Measurements from ENCODE around the gene CTPS1.
A peak's percentile ranks its signal among the peaks of the same experiment; 100 is the strongest.

The CTPS1 gene

DNA sequence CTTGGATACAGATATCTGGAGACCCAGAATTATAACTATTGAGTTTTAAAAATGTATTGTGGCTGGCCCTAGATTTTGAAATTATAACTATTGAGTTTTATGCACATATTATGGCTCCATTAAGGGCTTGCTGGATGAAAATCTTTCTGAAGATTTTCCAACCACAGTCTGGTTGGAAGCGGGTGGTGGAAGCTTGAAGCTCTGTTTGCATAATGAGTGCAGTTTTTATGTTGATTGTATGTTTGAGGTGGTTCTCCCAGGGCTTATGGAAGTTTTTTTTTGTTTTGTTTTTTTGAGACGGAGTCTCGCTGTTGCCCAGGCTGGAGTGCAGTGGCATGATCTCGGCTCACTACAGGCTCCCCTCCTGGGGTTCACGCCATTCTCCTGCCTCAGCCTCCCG lies 10.1 kb upstream of the CTPS1 start:
- DNase-seq, result no peak

DNA sequence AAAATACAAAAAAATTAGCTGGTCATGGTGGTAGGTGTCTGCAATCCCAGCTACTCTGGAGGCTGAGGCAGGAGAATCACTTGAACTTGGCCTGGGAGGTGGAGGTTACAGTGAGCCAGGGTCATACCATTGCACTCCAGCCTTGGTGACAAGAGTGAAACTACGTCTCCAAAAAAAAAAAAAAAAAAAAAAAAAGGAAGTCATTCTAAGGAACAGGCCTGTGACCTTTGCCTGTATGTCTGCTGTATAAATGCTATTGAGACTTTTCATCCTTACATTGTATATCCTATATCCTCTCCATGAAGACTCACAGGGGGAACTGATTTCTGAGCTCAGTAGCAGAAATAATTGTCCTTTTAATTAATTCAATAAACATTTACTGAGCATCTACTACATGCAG lies 7.5 kb upstream of the CTPS1 start:
- DNase-seq, result no peak

DNA sequence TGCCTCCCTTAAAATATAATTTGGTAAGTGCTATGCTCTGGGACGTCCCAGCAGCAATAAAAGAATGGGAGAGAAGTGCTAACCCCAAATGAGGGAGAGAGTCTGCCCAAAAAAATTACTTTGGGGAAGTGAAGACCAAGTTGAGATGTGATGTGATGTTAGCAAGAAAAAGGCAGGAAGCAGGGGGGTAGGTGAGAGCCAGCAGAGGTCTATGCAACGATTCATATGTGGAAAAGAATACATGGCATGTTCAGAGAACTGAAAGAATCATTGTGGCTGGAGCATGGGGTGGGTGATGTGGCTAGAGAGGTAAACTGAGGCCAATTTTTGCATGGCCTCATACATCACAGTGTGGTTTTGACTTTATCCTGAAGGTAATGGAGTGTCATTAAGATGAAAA lies 5.6 kb upstream of the CTPS1 start:
- DNase-seq, result no peak

DNA sequence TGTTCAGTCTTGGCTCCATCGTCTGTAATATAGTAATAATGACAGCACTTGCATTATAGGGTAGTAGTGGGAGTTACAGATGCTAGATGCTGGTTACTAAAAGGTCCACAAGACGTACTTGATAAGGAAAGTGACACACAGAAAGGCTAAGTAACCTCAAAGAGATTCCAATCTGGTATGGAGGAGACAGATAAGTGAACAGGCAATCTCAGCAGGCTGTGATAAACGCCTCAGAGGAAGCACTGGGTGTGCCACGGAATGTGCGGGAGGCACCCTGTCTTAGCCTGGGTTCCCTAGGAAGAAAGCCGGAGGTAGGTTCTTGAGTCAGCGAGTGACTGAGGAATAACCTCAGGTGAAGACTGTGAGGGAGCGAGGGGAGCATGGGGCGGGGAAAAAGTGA lies 4.6 kb upstream of the CTPS1 start:
- DNase-seq, result no peak

DNA sequence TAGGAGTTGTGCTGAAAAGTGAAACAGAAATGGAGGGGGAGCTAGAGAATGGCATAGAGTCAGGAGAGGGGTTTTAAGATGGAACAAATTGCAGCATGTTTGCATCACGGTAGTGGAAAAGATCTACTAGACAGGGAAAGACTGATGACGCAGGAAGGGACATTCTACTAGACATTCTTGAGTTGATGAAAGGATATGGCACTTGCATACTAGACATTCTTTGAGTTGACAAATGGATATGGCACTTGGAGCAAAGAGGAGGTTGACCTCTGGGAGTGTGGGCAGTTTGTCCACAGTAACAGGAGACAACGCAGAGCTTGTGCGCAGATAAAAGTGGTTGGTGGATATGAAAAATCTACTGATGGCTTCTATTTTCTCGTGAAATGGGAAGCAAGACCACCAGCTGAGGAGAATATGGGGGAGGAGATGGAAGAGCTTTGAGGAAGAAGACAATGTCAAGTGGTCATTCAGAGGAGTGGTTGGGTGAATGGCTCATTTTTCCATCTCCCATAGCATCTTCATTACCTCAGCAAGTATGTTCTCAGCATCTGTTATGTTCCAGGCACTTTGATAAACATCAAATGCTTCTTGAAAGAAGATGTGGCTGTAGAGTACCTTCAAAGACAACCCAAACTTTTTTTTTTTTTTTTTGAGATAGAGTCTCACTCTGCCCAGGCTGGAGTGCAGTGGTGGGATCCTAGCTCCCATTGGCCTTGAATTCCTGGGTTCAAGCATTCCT lies 2.4 kb upstream of the CTPS1 start:
- no peak for DNase-seq

DNA sequence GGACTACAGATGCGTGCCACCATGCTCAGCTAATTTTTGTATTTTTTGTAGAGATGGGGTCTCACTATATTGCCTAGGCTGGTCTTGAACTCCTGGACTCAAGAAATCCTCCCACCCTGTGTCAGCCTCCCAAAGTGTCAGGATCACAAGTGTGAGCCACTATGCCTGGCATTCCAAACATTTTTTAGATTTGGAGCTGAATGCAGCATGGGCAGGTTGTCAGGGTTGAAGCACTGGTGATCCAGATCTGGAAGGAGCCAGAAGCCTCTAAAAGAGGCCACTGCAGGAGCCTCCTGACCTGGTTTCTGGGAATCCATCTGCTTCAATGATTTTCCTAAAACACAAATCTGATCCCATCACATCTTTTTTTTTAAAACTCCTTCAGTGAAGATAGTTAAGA lies 1.8 kb upstream of the CTPS1 start:
- DNase-seq, result no peak

DNA sequence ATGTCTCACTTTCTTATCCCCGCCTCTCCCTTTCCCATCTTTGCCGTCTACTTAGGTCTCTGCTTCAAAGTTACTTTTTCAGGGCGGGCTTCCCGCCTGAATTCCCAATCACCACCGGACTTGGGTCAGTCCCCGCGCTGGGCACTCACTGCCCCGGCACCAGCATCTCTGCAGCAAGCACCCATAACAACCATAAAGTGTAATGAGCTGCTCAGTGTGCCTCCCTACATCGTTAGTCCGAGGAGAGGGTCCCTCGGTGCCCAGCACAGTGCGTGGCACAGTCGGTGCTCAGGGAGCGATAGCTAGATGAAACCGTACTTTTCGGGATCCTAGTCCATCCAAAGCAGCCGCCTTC lies 633 bp upstream of the CTPS1 start:
- no peak for DNase-seq

DNA sequence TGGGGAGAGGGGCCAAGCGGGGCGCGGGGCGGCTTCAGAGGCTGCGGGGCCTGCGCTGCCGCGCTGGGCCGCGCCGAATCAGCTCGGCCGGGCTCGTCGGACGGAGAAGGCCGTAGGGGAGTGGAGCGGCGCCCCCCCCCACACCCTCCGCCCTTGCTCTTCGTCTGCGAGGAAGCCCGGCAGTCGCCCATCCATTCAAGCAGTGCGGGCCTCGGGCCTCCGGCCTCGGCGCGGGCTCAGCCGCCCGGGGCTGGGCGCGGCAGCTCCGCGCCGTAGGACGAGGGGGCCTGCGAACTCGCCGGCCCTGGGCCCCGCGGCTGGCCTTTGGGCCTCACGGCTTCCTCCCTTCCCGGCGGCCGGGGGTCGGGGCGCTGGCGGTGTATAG lies 564 bp downstream of the CTPS1 start:
- no peak for DNase-seq

DNA sequence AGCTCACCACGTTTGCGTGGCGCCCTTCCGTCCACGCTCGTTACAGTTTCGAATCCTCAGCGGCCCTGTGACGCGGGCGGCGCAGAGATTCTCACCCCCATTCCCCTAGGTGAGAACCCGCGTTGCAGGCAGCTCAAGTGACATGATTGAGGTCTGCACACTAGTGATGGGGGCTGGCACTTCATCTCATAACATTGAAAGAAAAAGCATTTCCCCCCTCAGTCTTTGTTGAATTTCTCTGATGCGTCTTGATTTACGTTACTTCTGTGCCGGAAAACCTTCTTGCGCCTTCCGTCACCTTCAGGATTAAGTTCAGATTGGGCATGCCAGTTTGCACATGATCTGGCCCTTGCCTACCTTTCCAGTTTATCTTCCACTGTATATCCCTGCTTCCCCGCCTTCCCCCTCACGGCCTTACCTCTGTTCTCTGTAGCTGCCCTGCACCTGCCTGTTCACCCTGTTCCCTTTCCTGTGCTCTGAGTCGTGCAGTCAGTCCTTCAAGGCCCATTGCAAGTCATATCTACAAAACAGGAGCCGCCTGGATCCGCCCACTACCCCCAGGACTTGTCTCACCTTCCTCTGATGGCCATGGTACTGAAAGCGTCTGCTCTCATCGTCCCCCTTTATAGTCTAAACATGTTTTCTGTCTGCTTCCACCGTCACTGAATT lies 1.1 kb downstream of the CTPS1 start:
- peak; percentile 26 for DNase-seq

DNA sequence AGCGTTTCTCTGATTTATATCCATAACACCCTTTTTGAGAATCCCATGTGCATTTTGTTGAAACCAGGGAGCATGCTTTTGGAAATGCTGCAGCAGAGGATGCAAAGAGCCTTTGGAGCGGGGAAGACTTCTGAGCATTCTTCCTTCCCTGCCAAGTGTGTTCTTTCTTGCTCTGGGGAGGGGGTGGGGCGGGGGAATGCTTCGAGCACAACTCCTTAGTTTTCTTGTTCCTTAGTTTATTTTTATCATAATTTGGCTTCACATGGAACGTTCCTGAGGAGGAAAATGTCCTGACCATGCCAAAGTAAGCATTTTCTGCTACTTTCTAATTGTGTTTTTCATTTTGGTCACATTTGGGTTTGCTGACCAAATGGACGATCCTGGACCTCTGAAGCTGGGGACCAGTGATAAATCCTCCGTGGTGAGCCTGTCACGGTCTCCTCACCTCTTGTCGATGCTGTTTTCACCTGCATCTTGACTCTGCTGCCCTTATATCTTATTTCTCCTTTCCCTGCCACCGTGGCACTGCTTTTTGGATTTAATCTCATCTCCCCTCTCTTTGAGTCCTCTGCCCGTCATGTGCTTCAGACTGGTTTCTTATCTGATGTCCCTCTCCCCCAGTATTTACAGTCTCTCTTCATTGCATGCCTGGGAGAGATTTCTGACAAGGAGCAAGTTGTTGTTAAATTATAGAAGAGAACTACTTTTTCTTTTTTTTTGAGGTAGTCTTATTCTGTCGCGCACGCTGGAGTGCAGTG lies 2.4 kb downstream of the CTPS1 start:
- DNase-seq, result no peak

DNA sequence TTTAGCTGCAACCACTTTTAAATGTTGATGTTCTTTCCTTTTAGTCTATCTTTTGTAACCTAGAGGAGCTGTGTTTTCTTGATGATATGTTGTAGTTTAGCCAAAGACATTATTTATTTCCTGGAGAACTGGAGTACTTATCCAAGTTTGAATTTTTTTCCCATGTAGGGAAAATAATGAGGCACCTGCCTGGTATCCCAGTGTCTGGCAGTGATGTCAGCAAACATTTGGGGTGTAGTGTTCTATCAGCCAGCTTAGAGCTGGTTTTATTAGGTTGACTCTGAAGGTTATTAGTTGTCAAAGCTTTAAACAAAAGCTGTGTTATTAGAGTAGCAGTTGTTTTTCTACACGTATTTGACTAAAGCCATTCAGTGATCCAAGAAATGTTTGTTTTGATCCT lies 3.2 kb downstream of the CTPS1 start:
- DNase-seq, result no peak

DNA sequence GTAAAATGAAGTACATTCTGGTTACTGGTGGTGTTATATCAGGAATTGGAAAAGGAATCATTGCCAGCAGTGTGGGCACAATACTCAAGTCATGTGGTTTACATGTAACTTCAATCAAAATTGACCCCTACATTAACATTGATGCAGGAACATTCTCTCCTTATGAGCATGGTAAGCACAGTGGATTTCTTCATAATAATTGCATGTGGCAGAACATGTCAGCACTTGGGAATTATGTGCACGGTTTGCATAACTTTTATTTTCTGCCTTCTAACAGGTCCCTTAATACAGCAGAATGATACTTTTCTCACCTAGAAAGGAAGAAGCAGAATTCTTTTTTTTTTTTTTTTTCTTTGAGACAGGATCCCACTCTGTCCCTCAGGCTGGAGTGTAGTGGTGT lies 3.8 kb downstream of the CTPS1 start:
- no peak for DNase-seq

DNA sequence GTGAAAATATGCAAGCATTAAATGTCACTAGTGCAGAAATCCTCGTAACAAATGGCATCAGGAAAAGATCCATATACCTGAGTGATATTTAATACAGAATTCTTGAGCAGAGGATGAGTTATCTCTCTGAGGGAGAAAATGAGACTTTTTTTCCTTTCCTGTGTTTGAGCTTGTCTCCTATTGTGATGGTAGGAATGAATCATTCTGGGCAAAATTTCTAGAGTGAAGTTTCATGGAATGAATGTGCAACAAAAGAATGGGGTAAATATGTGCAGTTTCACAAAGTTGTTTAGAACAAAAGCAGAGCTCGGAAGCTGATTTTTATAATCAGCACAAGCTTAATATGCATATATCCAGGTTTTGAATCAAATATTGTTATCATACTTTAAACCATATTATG lies 4.6 kb downstream of the CTPS1 start:
- no peak for DNase-seq

DNA sequence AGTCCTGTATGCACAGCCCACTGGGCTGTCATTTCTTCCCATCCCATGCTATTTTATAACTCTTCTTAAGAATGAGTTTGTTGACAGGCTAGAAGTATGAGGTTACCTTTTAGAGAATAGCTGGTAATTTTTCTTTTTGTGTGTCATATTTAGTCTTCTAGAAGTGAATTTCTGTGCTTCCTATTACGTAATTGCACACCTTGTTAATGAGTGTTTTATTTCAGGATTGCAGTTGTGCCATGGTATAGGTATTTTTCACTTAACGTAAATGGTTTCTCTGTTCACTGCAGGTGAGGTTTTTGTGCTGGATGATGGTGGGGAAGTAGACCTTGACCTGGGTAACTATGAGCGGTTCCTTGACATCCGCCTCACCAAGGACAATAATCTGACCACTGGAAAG lies 5.0 kb downstream of the CTPS1 start:
- no peak for DNase-seq

DNA sequence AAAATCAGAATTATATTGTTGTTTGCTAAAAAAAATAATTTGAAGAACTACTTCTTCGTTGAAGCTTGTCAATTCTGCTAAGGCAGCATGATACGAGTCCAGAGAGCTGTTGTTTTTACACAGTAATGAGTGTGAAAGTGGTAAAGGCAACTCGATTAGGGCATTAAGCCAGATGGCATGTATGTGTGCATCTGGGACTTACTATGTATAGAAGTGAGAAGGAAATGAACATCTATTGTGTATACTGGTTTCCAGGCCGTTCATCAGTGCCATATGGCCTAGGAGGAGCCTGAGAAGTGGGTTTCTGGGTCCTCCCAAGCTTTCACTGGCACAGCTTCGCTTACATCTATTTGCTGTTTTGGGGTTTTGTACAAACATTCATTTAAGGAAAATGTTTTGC lies 5.7 kb downstream of the CTPS1 start:
- DNase-seq, result no peak

DNA sequence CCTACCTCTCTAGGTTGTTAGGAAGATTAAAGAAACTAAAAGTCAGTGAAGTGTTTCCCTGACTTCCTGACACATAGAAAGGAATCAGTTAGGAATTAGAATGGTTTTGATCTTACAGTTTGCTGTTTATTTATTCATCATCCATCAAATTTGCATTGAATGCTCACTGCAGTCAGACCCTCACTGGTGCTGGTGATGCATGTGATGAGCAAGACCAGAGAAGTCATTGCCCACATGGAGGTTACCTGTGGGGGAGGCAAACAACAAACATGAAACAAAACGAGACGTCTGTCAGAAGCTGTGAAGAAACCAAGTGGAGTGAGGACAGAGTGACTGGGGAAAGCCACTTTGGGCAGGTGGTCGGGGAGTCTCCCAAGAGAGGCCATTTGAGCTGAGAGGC lies 6.4 kb downstream of the CTPS1 start:
- DNase-seq, result no peak

DNA sequence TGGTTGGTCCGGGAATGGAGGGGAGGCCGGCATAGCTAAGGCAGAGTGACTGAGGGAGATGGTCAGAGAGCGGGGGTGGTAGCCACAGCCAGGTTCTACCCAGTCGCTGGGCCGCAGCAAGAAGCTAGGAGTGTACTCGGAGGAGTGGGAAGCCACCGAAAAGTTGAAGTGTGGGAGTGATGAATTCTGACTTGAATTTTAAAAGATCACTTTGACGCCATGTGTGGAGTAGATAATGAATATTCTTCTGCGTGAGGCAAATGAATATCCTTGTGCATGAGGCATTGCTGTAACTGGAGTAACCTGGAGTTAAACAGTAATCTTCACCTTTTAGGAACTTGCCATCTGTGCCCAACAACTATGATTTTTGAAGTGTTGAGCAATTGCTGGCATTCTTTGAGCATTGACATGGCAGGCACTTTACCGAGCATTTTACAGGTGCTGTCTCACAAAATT lies 6.9 kb downstream of the CTPS1 start:
- no peak for DNase-seq

DNA sequence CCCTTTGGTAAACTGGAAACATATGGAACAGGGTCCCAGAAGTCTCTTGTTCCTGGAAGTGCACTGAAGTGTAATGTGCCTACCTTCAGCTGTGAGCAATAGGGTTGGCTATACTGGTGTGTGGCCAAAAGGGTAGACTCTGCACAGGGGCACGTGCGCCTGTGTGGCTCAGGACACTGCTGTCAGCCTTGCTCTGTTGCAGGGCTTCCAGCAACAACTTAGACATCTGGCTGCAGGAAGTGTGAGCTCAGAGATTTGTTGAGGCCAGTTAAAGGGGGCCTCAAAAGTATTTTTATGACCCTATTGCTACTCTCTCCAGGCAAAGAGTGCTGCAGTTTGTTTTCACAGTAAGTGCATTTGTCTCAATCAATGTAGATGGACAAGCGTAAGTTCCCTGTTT lies 7.5 kb downstream of the CTPS1 start:
- DNase-seq, result no peak

DNA sequence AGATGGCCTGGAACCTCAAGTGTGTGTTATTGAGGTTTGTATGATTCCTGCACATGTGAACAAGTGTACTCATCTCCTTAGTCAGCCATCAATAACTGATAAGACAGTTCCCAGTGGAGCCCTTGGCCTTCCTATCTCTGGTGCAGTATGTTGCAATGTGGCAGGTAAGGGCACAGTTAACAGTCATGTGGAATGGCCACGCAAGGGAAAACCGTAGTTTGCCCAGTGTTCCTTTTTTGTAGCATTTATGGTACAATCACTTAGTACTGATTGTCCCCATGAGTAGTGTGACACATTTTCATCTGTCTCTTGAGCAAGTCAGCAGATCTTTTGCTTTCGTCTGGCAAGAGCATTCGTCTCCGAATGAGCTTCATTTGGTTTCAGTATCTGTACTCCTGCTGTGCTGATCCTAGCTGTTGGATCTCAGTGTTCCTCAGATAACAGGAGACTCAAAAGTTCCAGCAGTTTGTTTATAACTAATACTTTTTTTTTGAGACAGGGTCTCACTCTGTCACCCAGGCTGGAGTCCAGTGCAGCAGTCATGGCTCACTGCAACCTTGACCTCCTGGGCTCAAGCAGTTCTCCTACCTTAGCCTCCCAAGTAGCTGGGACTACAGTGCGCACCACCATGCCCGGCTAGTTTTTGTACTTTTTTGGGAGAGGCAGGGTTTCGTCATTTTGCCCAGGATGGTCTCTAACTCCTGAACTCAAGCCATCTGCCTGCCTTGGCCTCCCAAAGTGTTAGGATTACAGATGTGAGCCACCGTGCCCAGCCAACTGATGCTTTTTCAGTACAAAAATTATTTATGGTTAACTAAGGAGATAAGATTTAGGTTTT lies 8.2 kb downstream of the CTPS1 start:
- DNase-seq, result no peak

DNA sequence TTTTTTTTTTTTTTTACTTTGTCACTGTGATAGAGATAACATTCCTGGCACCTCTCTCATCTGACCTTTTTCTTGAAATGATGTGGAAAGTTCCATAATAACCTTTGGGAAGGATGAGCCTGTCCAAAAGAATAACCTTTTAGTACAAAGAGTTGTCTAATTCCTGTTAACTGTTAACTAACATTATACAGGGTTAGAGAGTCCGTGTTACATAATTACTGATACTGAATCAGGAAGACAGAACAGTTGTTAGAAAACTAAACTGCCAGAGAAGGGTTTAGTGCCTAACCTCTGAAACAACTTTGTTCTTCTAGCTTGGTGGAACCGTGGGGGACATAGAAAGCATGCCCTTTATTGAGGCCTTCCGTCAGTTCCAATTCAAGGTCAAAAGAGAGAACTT lies 8.8 kb downstream of the CTPS1 start:
- no peak for DNase-seq

DNA sequence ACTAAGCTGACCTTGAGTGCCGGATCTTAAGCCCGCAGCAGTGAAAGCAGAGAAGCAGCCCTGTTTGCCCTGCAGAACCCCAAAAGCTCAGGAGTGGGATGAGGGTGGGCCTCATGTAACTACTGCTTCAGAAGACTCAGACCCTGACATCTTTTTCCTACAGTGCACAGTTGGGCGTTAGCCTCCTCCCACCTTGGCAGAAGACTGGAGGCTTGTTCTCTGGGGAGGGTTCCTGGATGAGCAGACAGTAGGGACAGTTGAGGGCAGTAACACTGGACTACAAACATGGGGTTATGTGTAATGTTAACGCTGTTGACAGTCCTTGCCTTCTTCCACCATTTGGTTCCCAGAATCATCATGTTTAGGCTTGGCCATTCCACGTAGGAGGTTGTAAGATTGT lies 9.6 kb downstream of the CTPS1 start:
- no peak for DNase-seq

DNA sequence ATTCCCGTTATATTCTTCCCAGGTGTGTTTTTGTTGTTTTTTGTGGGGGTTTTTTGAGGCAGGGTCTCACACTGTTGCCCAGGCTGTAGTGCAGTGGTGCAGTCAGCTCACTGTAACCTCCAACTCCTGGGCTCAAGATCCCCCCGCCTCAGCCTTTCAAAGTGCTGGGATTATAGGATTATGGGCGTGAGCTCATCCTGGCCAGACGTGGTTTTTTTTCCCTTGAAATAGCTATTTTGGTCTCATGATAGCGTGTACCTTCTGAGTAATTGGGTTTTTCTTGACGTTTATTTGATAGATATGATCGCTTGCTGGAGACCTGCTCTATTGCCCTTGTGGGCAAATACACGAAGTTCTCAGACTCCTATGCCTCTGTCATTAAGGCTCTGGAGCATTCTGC lies 17.6 kb downstream of the CTPS1 start:
- no peak for DNase-seq

DNA sequence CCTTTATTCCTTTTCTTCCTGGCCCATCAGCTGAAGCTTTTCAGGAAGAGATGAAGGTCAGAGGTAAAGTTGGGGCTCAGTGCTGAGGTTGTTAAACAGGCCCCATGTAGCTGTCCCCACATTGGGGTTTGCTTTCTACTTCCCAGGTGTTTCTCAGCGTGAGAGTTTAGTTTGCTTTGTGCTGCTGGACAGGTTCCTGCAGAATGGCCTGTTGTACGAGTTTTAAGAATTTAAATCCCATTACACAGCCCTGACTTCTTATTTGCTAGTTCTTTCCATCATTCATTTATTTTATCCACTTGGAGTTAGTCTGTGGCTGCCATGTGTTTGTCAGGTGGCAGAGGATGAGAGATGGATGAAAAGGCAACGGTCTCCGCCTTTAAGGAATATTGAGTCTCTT lies 19.2 kb downstream of the CTPS1 start:
- DNase-seq, result no peak
